OCI-LY3 (cell line): ENCODE measurements around the gene SEMA5A.

Experiments used
- EZH2phosphoT487 ChIP-seq: fragments of 200-600 bp; shearing (Covaris generic); IDR thresholded peaks from 2 replicates; pipeline ENCODE4 v1.6.1; 2018; ENCODE audit warnings: antibody characterized with exemption, mixed run types, low read depth
- TF ChIP-seq, protein P1 (sequence below): fragments of 200-600, 300-600 bp; sonication (generic); IDR thresholded peaks from 2 replicates; pipeline ENCODE4 v1.5.1; 2014; ENCODE audit warnings: antibody characterized with exemption, low read length, low read depth

DNA sequence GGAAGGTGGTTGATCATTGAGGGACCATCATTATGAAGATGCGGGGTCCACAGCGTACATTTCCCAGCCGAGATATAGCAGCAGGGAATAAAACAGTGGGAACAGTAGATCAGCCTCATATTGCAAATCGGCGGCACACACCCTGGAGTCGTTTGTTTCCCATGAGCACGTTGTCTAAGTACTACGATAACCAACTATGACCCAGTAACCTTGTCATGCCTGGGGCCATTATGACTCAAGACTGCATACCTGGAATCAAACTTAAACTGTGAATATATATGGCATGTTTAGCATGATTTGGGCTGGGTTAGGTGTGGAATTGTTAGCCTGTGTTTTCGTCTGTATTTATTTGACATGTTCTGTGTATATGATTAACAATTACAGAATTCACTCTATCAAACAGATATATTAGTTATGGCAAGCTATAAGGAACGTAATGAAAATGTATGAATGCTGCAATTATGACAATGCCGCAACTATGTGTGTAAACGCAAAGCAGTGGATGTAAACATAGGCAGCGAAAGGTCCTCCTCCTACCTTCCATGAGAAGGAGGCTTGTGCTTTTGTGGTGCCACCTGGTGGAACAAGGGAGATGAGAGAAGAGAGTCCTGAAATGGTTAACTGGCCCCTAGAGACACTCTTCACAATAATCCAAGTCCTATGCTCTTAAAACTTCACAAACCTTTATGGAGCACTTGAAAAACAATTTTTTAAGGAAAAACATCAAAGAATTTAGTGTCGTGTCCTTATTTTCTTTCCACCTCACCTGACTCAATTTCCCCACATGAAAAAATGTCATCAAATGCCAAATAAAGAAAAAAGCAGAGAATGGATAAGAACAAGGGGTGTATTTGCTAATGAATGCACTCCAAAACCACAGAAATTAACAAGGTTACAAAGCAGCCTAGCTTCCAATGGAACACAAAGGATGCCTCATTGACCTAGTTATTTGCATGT is 47.1 kb downstream of the SEMA5A start:
- TF ChIP-seq, protein P1, sequence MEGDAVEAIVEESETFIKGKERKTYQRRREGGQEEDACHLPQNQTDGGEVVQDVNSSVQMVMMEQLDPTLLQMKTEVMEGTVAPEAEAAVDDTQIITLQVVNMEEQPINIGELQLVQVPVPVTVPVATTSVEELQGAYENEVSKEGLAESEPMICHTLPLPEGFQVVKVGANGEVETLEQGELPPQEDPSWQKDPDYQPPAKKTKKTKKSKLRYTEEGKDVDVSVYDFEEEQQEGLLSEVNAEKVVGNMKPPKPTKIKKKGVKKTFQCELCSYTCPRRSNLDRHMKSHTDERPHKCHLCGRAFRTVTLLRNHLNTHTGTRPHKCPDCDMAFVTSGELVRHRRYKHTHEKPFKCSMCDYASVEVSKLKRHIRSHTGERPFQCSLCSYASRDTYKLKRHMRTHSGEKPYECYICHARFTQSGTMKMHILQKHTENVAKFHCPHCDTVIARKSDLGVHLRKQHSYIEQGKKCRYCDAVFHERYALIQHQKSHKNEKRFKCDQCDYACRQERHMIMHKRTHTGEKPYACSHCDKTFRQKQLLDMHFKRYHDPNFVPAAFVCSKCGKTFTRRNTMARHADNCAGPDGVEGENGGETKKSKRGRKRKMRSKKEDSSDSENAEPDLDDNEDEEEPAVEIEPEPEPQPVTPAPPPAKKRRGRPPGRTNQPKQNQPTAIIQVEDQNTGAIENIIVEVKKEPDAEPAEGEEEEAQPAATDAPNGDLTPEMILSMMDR = peak; percentile 28
- TF ChIP-seq EZH2phosphoT487 = no peak
